Naive thymus-derived CD4-positive, alpha-beta T cell (primary cell): ENCODE results near the gene PDP2. TPM values are rescaled to one million over a fixed set of nuclear protein-coding genes. Genes with fewer than 3 reads are reported as not detected.

Experiments used
- ATAC-seq: fragments of 150-1000 bp; cut with Tn5 transposase; 2 replicates; pipeline ENCODE4 v1.10.0; 2021; ENCODE audit warnings: mild to moderate bottlenecking, moderate library complexity
- CTCF ChIA-PET: fragments of 350-600 bp; sonication (Branson Sonifier 250); formaldehyde crosslinking; loops from one replicate; lab custom pipeline; 2021; ENCODE audit warnings: antibody characterized with exemption; lab: Charles Lee
- POLR2A ChIA-PET: fragments of 350-600 bp; sonication (Branson Sonifier 250); formaldehyde crosslinking; loops from one replicate; lab custom pipeline; 2021; ENCODE audit warnings: antibody characterized with exemption, inconsistent platforms; lab: Charles Lee
- DNase-seq, 9 donors: peaks; one replicate each; pipeline versions ENCODE4 v3.0.0 to v3.0.0-alpha.2; 2020 to 2022; ENCODE audit warnings: mixed read lengths in 1 of 9
- H3K27ac ChIP-seq: one replicate; pipeline ENCODE4 v1.7.0; 2013; ENCODE audit warnings: mild to moderate bottlenecking, low read depth, low read length, moderate library complexity
- H3K27me3 ChIP-seq, 2 donors: one replicate each; pipeline ENCODE4 v1.7.0; 2013; ENCODE audit warnings: low read length in 2 of 2, mild to moderate bottlenecking in 2 of 2, moderate library complexity in 2 of 2; ENCODE audit not compliant: control insufficient read depth in 2 of 2, insufficient read depth in 2 of 2
- H3K36me3 ChIP-seq, 3 experiments: 1 replicate in 2 of 3; 2 replicates in 1 of 3; pipeline ENCODE4 v1.7.0; 2013; ENCODE audit warnings: low read length in 3 of 3, mild to moderate bottlenecking in 3 of 3, moderate library complexity in 1 of 3; ENCODE audit not compliant: insufficient read depth in 3 of 3, control insufficient read depth in 2 of 3
- H3K4me1 ChIP-seq, 2 donors: one replicate each; pipeline ENCODE4 v1.7.0; 2013; ENCODE audit warnings: low read length in 2 of 2, mild to moderate bottlenecking in 2 of 2, moderate library complexity in 1 of 2; ENCODE audit not compliant: control insufficient read depth in 2 of 2, insufficient read depth in 2 of 2
- H3K4me3 ChIP-seq: 2 replicates; pipeline ENCODE4 v1.7.0; 2013; ENCODE audit warnings: mild to moderate bottlenecking, low read length
- H3K9me3 ChIP-seq, 3 experiments: 1 replicate in 2 of 3; 2 replicates in 1 of 3; pipeline ENCODE4 v1.7.0; 2013; ENCODE audit warnings: low read length in 3 of 3; ENCODE audit not compliant: control insufficient read depth in 2 of 3
- H3K27ac Mint-ChIP-seq, 9 donors: one replicate each; pipeline ENCODE4 v1.8.0; 2020 to 2022; ENCODE audit warnings: mixed read lengths in 9 of 9, mild to moderate bottlenecking in 8 of 9, moderate library complexity in 5 of 9, inconsistent platforms in 2 of 9
- H3K27me3 Mint-ChIP-seq, 5 donors: one replicate each; pipeline ENCODE4 v1.8.0; 2021 to 2022; ENCODE audit warnings: mixed read lengths in 5 of 5, mild to moderate bottlenecking in 1 of 5
- H3K36me3 Mint-ChIP-seq, 5 donors: one replicate each; pipeline ENCODE4 v1.8.0; 2020 to 2022; ENCODE audit warnings: mixed read lengths in 5 of 5, mild to moderate bottlenecking in 3 of 5, inconsistent platforms in 1 of 5
- H3K4me1 Mint-ChIP-seq, 7 donors: one replicate each; pipeline ENCODE4 v1.8.0; 2020 to 2022; ENCODE audit warnings: mixed read lengths in 7 of 7, mild to moderate bottlenecking in 3 of 7, inconsistent platforms in 1 of 7
- H3K4me3 Mint-ChIP-seq, 10 donors: one replicate each; pipeline ENCODE4 v1.8.0; 2020 to 2022; ENCODE audit warnings: mild to moderate bottlenecking in 10 of 10, mixed read lengths in 10 of 10, moderate library complexity in 6 of 10, inconsistent platforms in 2 of 10
- H3K9me3 Mint-ChIP-seq, 11 donors: one replicate each; pipeline ENCODE4 v1.8.0; 2020 to 2022; ENCODE audit warnings: mixed read lengths in 11 of 11, mild to moderate bottlenecking in 4 of 11, inconsistent platforms in 1 of 11, moderate library complexity in 1 of 11
- intact Hi-C, 2 donors: fragments of 100-400 bp; cut with micrococcal nuclease; formaldehyde crosslinking; loops; one replicate each; pipeline ENCODE4 v1.15.1; 2023
- polyA plus RNA-seq, 2 donors: library from polyadenylated mRNA; unstranded; fragments of 300-500 nt; fragmentation: Illumina TruSeq; gene quantifications; one replicate each; pipeline ENCODE4 v1.2.3, GENCODE V29; 2021
- total RNA-seq, 6 experiments: library from RNA in 5 of 6; stranded (reverse) in 5 of 6; gene quantifications; 1 replicate in 5 of 6; 2 replicates in 1 of 6; pipeline ENCODE4 v1.2.3 and lab custom pipeline; 2021 to 2026

PDP2 gene
- total RNA-seq (10 to 100 TPM in 3 of 5 experiments, 1 to 10 TPM in 2; 4.5 to 24.0 (median 15.9) TPM), polyA plus RNA-seq (1 to 10 TPM; 1.6 to 2.6 TPM), total RNA-seq (lab: John Stamatoyannopoulos, UW) (11.6 reads per million, percentile 39 among the genes with 10 or more reads in this experiment)

- Histone ChIP-seq H3K27ac (peak within 1 kb of the TSS; percentile 67), H3K36me3 (peaks cover 0 to 20% (median 0%) of the 10 kb centered on the region in 3 experiments), H3K27me3 (no peaks in the 10 kb centered on the region), H3K4me1 (peaks cover 4 to 12% of the 10 kb centered on the region in 2 donors), H3K9me3 (no peaks in the 10 kb centered on the region), H3K4me3 (peak within 1 kb of the TSS; percentile 86)
- CTCF ChIA-PET: interaction anchor here (1.0 to 3.4 kb wide), 4 partner anchors 13 to 50 kb away, joined by 3 to 26 read pairs (median 4); partner anchors contain the start of gene NAE1
- peak within 1 kb of the TSS; percentile 89 to 98 (median 92) for H3K27ac Mint-ChIP-seq
- no peaks in the 10 kb centered on the region for H3K9me3 Mint-ChIP-seq
- DNase-seq: peak; percentile 73 to 92 (median 90)
- ATAC-seq: peak; percentile 99
- H3K27me3 Mint-ChIP-seq: no peaks in the 10 kb centered on the region
- H3K4me1 Mint-ChIP-seq: peaks cover 16 to 51% (median 31%) of the 10 kb centered on the region in 7 donors
- POLR2A ChIA-PET: interaction anchor here (0.8 to 3.8 kb wide), 6 partner anchors 9 to 56 kb away, joined by 3 to 21 read pairs (median 3); partner anchors contain the start of gene NAE1
- peaks cover 0 to 13% (median 4%) of the 10 kb centered on the region in 5 donors for H3K36me3 Mint-ChIP-seq
- peak within 1 kb of the TSS; percentile 92 to 100 (median 99) for H3K4me3 Mint-ChIP-seq
- intact Hi-C loops: loop anchor here (1.0 to 5.0 kb wide), 3 partner anchors 52 to 328 kb away; partner anchors contain the start of genes CIAO2B (in 2 of the 2), CKLF (in 1 of the 2) and TK2 (in 1 of the 2)
These were observed at the start of gene PDP2 for GRCh38 chr16:66880288-66881013. PDP2 (plus strand) TSS chr16:66880515; CDS start chr16:66884285, 3,770 bp downstream.

GRCh38 chr16:66832190-66832589 is 48.1 kb upstream of the PDP2 start:
- Histone ChIP-seq H3K27ac (no peak overlapping the region), H3K36me3 (peaks cover 0 to 9% (median 0%) of the 10 kb centered on the region in 3 experiments), H3K4me3 (no peak overlapping the region), H3K27me3 (no peaks in the 10 kb centered on the region), H3K9me3 (no peaks in the 10 kb centered on the region), H3K4me1 (peaks cover 16 to 24% of the 10 kb centered on the region in 2 donors)
- ATAC-seq (no peak), DNase-seq (no peak)
- peaks cover 0 to 6% (median 4%) of the 10 kb centered on the region in 5 donors for H3K36me3 Mint-ChIP-seq
- POLR2A ChIA-PET: interaction anchor here (0.6 kb wide), 1 partner anchor 855 kb away, joined by 4 read pairs; no protein-coding TSS in a partner anchor
- peaks cover 0 to 2% (median 0%) of the 10 kb centered on the region in 11 donors for H3K9me3 Mint-ChIP-seq
- H3K27ac Mint-ChIP-seq: peak overlapping the region in 1 of 9 donors; percentile 10
- peaks cover 6 to 30% (median 23%) of the 10 kb centered on the region in 7 donors for H3K4me1 Mint-ChIP-seq
- CTCF ChIA-PET: interaction anchor here (0.6 to 1.7 kb wide), 4 partner anchors 36 to 60 kb away, joined by 3 to 4 read pairs (median 3); no protein-coding TSS in a partner anchor
- H3K4me3 Mint-ChIP-seq: peak overlapping the region in 4 of 10 donors; percentile 1 to 38 (median 21)
- intact Hi-C loops: loop anchor here in 1 of 2 donors (5.0 kb wide), 2 partner anchors 80 to 95 kb away; partner anchors contain the start of genes DYNC1LI2 and RRAD
- H3K27me3 Mint-ChIP-seq: peaks cover 0 to 5% (median 0%) of the 10 kb centered on the region in 5 donors

- Histone ChIP-seq H3K4me3 (no peak overlapping the region), H3K27ac (no peak overlapping the region), H3K36me3 (peaks cover 0 to 6% (median 0%) of the 10 kb centered on the region in 3 experiments), H3K4me1 (peaks cover 16 to 24% of the 10 kb centered on the region in 2 donors), H3K27me3 (no peaks in the 10 kb centered on the region), H3K9me3 (no peaks in the 10 kb centered on the region)
- H3K36me3 Mint-ChIP-seq: peaks cover 0 to 3% (median under 1%) of the 10 kb centered on the region in 5 donors
- ChIA-PET POLR2A (no interaction called here), CTCF (interaction anchor here (0.6 to 1.7 kb wide), 3 partner anchors 35 to 40 kb away, joined by 3 to 5 read pairs (median 4); no protein-coding TSS in a partner anchor)
- H3K9me3 Mint-ChIP-seq: peaks cover 0 to 2% (median 0%) of the 10 kb centered on the region in 11 donors
- H3K27me3 Mint-ChIP-seq: peaks cover 0 to 10% (median 0%) of the 10 kb centered on the region in 5 donors
- H3K27ac Mint-ChIP-seq: peak overlapping the region in 1 of 9 donors; percentile 10
- peaks cover 6 to 28% (median 19%) of the 10 kb centered on the region in 7 donors for H3K4me1 Mint-ChIP-seq
- H3K4me3 Mint-ChIP-seq: peak overlapping the region in 2 of 10 donors; percentile 47
- ATAC-seq (no peak), DNase-seq (no peak)
- intact Hi-C loops: loop anchor here in 1 of 2 donors (5.0 kb wide), 2 partner anchors 80 to 95 kb away; partner anchors contain the start of genes DYNC1LI2 and RRAD
These were observed 47.5 kb upstream of the PDP2 start for GRCh38 chr16:66832661-66833305.

GRCh38 chr16:66834746-66835145 is 45.6 kb upstream of the PDP2 start:
- H3K9me3 Mint-ChIP-seq: no peaks in the 10 kb centered on the region
- CTCF ChIA-PET: no interaction called here
- ATAC-seq (no peak), DNase-seq (no peak)
- H3K4me3 Mint-ChIP-seq: no peak overlapping the region
- H3K36me3 Mint-ChIP-seq: no peaks in the 10 kb centered on the region
- H3K4me1 ChIP-seq: peaks cover 3 to 9% of the 10 kb centered on the region in 2 donors
- H3K27ac Mint-ChIP-seq: no peak overlapping the region
- no peak overlapping the region for H3K27ac ChIP-seq
- no peaks in the 10 kb centered on the region for H3K27me3 ChIP-seq
- intact Hi-C loops: loop anchor here in 1 of 2 donors (5.0 kb wide), 2 partner anchors 82 to 93 kb away; partner anchors contain the start of genes DYNC1LI2 and RRAD
- POLR2A ChIA-PET: no interaction called here
- H3K4me1 Mint-ChIP-seq: peaks cover 0 to 8% (median 1%) of the 10 kb centered on the region in 7 donors
- H3K9me3 ChIP-seq: no peaks in the 10 kb centered on the region
- H3K4me3 ChIP-seq: no peak overlapping the region
- peaks cover 0 to 4% (median 0%) of the 10 kb centered on the region in 3 experiments for H3K36me3 ChIP-seq
- H3K27me3 Mint-ChIP-seq: peaks cover 0 to 25% (median 4%) of the 10 kb centered on the region in 5 donors

GRCh38 chr16:66840883-66841282 is 39.4 kb upstream of the PDP2 start:
- no peaks in the 10 kb centered on the region for H3K9me3 Mint-ChIP-seq
- H3K4me1 Mint-ChIP-seq: peaks cover 0 to 10% (median 5%) of the 10 kb centered on the region in 7 donors
- POLR2A ChIA-PET: no interaction called here

More at GRCh38 chr16:66840883-66841282, 39.4 kb upstream of the PDP2 start:
- no peak for ATAC-seq
- Mint-ChIP-seq H3K27ac (no peak overlapping the region), H3K27me3 (peaks cover 28 to 69% (median 31%) of the 10 kb centered on the region in 5 donors), H3K4me3 (no peak overlapping the region), H3K36me3 (peaks cover 0 to 3% (median 0%) of the 10 kb centered on the region in 5 donors)
- Histone ChIP-seq H3K27ac (no peak overlapping the region), H3K4me1 (peaks cover 0 to 4% of the 10 kb centered on the region in 2 donors), H3K4me3 (no peak overlapping the region), H3K36me3 (no peaks in the 10 kb centered on the region), H3K9me3 (no peaks in the 10 kb centered on the region), H3K27me3 (no peaks in the 10 kb centered on the region)
- intact Hi-C loops: no loop called here
- CTCF ChIA-PET: no interaction called here
- DNase-seq: no peak
